IPS DF 19.7 (cell line): ENCODE data around the gene SPRR4.
"Not testable (repeated sequence)": the region's sequence is repeated elsewhere in the genome, so short reads cannot be mapped to it uniquely, and the experiment has no call there.

ENCODE experiments used
- DNase-seq: peaks from one replicate; pipeline ENCODE4 v3.0.0-alpha.2; 2013; ENCODE audit warnings: low read depth, low spot score

Gene SPRR4

DNA sequence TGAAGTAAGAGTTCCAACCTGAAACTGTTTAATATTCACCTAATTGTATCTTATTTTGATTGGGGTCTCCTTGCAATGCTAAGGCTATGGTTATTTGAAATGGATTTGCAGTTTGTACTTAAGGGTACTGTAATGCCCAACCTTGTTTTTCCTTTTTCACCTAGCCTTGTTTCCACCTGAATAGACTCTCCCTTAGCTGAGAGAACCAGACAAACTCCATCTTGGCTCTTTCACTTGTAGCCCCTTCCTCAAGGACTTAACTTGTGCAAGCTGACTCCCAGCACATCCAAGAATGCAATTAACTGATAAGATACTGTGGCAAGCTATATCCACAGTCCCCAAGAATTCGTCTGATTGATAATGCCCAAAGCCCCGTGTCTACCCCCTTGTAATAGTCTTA is 51.4 kb downstream of the SPRR4 start:
- DNase-seq, result not testable (repeated sequence)
